Esophagus (tissue), 2 donors: ENCODE measurements around the gene PNPO. TPM values are rescaled to one million over a fixed set of nuclear protein-coding genes. Genes with fewer than 3 reads are reported as not detected.
A peak's percentile ranks its signal among the peaks of the same experiment; 100 is the strongest.
"Not testable (repeated sequence)": the region's sequence is repeated elsewhere in the genome, so short reads cannot be mapped to it uniquely, and the experiment has no call there.

Experiments used
- H3K27ac ChIP-seq, 2 donors: one replicate each; pipeline ENCODE4 v1.5.1; 2013; ENCODE audit warnings: low read depth in 2 of 2, mild to moderate bottlenecking in 2 of 2, inconsistent platforms in 1 of 2, low read length in 1 of 2, moderate library complexity in 1 of 2
- H3K27me3 ChIP-seq, 2 donors: one replicate each; pipeline ENCODE4 v1.6.1; 2013; ENCODE audit warnings: low read length in 2 of 2, control low read depth in 1 of 2, mild to moderate bottlenecking in 1 of 2; ENCODE audit not compliant: insufficient read depth in 2 of 2, control insufficient read depth in 1 of 2
- H3K36me3 ChIP-seq, 2 donors: one replicate each; pipeline ENCODE4 v1.6.1; 2013; ENCODE audit warnings: low read length in 1 of 2; ENCODE audit not compliant: control insufficient read depth in 2 of 2, insufficient read depth in 2 of 2
- H3K4me1 ChIP-seq, 2 donors: one replicate each; pipeline ENCODE4 v1.6.1; 2013; ENCODE audit warnings: low read length in 1 of 2; ENCODE audit not compliant: control insufficient read depth in 2 of 2, insufficient read depth in 2 of 2
- H3K4me3 ChIP-seq, 2 donors: one replicate each; pipeline ENCODE4 v1.5.1; 2013; ENCODE audit warnings: low read length in 2 of 2, mild to moderate bottlenecking in 2 of 2, low read depth in 1 of 2, moderate library complexity in 1 of 2
- H3K9me3 ChIP-seq, 2 donors: one replicate each; pipeline ENCODE4 v1.6.1; 2013; ENCODE audit warnings: mild to moderate bottlenecking in 2 of 2, low read depth in 1 of 2, low read length in 1 of 2, moderate library complexity in 1 of 2; ENCODE audit not compliant: control insufficient read depth in 2 of 2, insufficient read depth in 1 of 2
- WGBS, 2 donors: extraction: QIAGEN DNeasy Blood & Tissue Kit; methylation state at CpG; one replicate each; pipeline ENCODE4 v1.1.7; 2013; 5-methylcytosine and 5-hydroxymethylcytosine counted together
- polyA plus RNA-seq, 2 donors: library from polyadenylated mRNA; stranded (reverse); fragments of 200-250 nt; gene quantifications; one replicate each; pipeline ENCODE4 v1.2.3, GENCODE V29; 2013
- donor health status: healthy with polysubstance abuse.
- donor health status: Bipolar disorder and iron deficiency.

Gene PNPO
- polyA plus RNA-seq, 2 donors: 9.5 to 9.6 TPM

- WGBS, 2 donors: 84 to 88% methylated on average over 4 of the region's 4 CpGs
- Histone ChIP-seq H3K27me3 (no peaks in the 10 kb centered on the region), H3K9me3 (no peaks in the 10 kb centered on the region), H3K27ac (no peak overlapping the region), H3K36me3 (peaks cover 4 to 13% of the 10 kb centered on the region in 2 donors), H3K4me1 (peaks cover 2% of the 10 kb centered on the region in 2 donors), H3K4me3 (no peak overlapping the region)
Observed at GRCh38 chr17:47931848-47932247, 9.5 kb upstream of the PNPO start.

- H3K27me3 ChIP-seq: no peaks in the 10 kb centered on the region
- H3K9me3 ChIP-seq: no peaks in the 10 kb centered on the region
- H3K36me3 ChIP-seq: peaks cover 4% of the 10 kb centered on the region in 2 donors
- H3K27ac ChIP-seq: no peak overlapping the region
- no peak overlapping the region for H3K4me3 ChIP-seq
- H3K4me1 ChIP-seq: peaks cover 2% of the 10 kb centered on the region in 2 donors
- 81 to 87% methylated on average over 1 of the region's 1 CpG for WGBS, 2 donors
Observed at GRCh38 chr17:47934856-47935255, 6.5 kb upstream of the PNPO start.

GRCh38 chr17:47935468-47935867 is 5.9 kb upstream of the PNPO start:
- H3K4me3 ChIP-seq, H3K36me3 ChIP-seq, H3K4me1 ChIP-seq, H3K27ac ChIP-seq, H3K27me3 ChIP-seq, H3K9me3 ChIP-seq: not testable (repeated sequence)
- WGBS, 2 donors: 67 to 80% methylated on average over 3 of the region's 3 CpGs

GRCh38 chr17:47935961-47936360 is 5.4 kb upstream of the PNPO start:
- Histone ChIP-seq H3K4me1 (peaks cover 2% of the 10 kb centered on the region in 2 donors), H3K4me3 (no peak overlapping the region), H3K9me3 (no peaks in the 10 kb centered on the region), H3K27ac (no peak overlapping the region), H3K36me3 (peaks cover 0 to 2% of the 10 kb centered on the region in 2 donors), H3K27me3 (no peaks in the 10 kb centered on the region)
- WGBS, 2 donors: 44 to 55% methylated on average over 5 of the region's 5 CpGs

GRCh38 chr17:47937941-47938340 is 3.4 kb upstream of the PNPO start:
- Histone ChIP-seq H3K9me3 (no peaks in the 10 kb centered on the region), H3K4me3 (no peak overlapping the region), H3K27me3 (no peaks in the 10 kb centered on the region), H3K27ac (no peak overlapping the region), H3K4me1 (peaks cover 2% of the 10 kb centered on the region in 2 donors), H3K36me3 (no peaks in the 10 kb centered on the region)
- 82 to 87% methylated on average over 5 of the region's 5 CpGs for WGBS, 2 donors

GRCh38 chr17:47942096-47942510 is 732 bp downstream of the PNPO start:
- H3K27ac ChIP-seq: no peak overlapping the region
- no peaks in the 10 kb centered on the region for H3K9me3 ChIP-seq
- no peaks in the 10 kb centered on the region for H3K4me1 ChIP-seq
- H3K27me3 ChIP-seq: no peaks in the 10 kb centered on the region
- H3K4me3 ChIP-seq: peak overlapping the region; percentile 71 to 77
- WGBS, 2 donors: 9% methylated on average over 5 of the region's 5 CpGs
- H3K36me3 ChIP-seq: peaks cover 0 to 3% of the 10 kb centered on the region in 2 donors

GRCh38 chr17:47942568-47942967 is 1.2 kb downstream of the PNPO start:
- Histone ChIP-seq H3K27me3 (no peaks in the 10 kb centered on the region), H3K4me3 (peak overlapping the region in 1 of 2 donors; percentile 77), H3K27ac (no peak overlapping the region), H3K36me3 (peaks cover 0 to 3% of the 10 kb centered on the region in 2 donors), H3K9me3 (no peaks in the 10 kb centered on the region), H3K4me1 (no peaks in the 10 kb centered on the region)
- 65 to 70% methylated on average over 6 of the region's 6 CpGs for WGBS, 2 donors

- peaks cover 0 to 3% of the 10 kb centered on the region in 2 donors for H3K36me3 ChIP-seq
- H3K4me1 ChIP-seq: peaks cover 4 to 9% of the 10 kb centered on the region in 2 donors
- H3K4me3 ChIP-seq: no peak overlapping the region
- no peaks in the 10 kb centered on the region for H3K9me3 ChIP-seq
- WGBS, 2 donors: 78 to 79% methylated on average over 8 of the region's 8 CpGs
- H3K27me3 ChIP-seq: no peaks in the 10 kb centered on the region
- H3K27ac ChIP-seq: no peak overlapping the region
Observed at GRCh38 chr17:47945080-47945479, 3.7 kb downstream of the PNPO start.

- WGBS, 2 donors: 71 to 82% methylated on average over 10 of the region's 10 CpGs
- peaks cover 4 to 12% of the 10 kb centered on the region in 2 donors for H3K4me1 ChIP-seq
- no peaks in the 10 kb centered on the region for H3K27me3 ChIP-seq
- H3K9me3 ChIP-seq: no peaks in the 10 kb centered on the region
- no peak overlapping the region for H3K27ac ChIP-seq
- H3K4me3 ChIP-seq: no peak overlapping the region
- peaks cover 0 to 3% of the 10 kb centered on the region in 2 donors for H3K36me3 ChIP-seq
Observed at GRCh38 chr17:47945529-47946508, 4.4 kb downstream of the PNPO start.
